ENCODE measurements around the gene COX19.

GRCh38 chr7:939843-940242, 35.5 kb downstream of the COX19 start:
- TF ChIP-seq CTCF (IDR thresholded peaks at IDR 0.05) = no peak
- no peak for TF ChIP-seq POLR2A (IDR thresholded peaks at IDR 0.05)
- no peak for TF ChIP-seq EP300 (IDR thresholded peaks at IDR 0.05)
- TF ChIP-seq POLR2AphosphoS5 (IDR thresholded peaks at IDR 0.05) = no peak
